NCI-H2227 (cell line): ENCODE results near the gene RGL3.
"Not testable (repeated sequence)": the region's sequence is repeated elsewhere in the genome, so short reads cannot be mapped to it uniquely, and the experiment has no call there.

Experiments used
- DNase-seq: peaks from one replicate; lab custom pipeline; 2025; ENCODE audit not compliant: unreplicated experiment; lab: John Stamatoyannopoulos, UW

The RGL3 gene

DNA sequence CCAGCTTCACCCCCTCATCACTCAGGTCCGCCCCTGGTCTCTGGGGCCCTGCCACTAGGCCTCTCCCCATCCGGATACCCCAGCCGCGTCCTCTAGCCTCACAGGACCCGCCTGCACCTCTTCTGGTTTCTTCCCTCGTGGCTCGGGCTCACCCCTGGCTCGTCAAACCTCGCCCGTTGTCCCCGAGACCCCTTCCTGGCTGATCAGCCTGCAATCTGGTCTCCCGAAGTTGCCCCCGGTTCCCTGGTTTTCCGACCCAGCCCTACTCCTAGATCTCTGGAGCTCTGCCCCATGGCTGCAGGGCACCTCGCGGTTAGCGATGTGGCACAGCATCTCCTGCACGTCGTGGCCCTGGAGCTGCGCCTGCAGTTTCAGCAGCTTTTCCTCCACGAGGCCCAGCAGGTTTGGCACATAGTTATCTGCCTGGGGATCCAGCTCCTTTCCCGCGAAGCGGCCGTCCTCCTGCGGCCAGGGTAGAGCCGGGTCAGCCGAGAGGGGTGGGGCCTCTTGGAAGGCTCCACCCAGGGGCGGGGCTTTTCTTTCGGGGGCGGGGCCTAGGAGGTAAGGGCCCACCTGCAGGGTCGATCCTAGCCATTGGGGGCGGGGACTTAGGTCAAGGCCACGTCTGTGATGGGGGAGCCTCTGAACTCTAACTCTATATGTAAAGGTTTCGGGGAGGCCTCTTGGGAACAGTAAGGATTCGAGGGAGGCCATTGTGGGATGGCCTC is 2.4 kb upstream of the RGL3 start:
- DNase-seq = no peak

DNA sequence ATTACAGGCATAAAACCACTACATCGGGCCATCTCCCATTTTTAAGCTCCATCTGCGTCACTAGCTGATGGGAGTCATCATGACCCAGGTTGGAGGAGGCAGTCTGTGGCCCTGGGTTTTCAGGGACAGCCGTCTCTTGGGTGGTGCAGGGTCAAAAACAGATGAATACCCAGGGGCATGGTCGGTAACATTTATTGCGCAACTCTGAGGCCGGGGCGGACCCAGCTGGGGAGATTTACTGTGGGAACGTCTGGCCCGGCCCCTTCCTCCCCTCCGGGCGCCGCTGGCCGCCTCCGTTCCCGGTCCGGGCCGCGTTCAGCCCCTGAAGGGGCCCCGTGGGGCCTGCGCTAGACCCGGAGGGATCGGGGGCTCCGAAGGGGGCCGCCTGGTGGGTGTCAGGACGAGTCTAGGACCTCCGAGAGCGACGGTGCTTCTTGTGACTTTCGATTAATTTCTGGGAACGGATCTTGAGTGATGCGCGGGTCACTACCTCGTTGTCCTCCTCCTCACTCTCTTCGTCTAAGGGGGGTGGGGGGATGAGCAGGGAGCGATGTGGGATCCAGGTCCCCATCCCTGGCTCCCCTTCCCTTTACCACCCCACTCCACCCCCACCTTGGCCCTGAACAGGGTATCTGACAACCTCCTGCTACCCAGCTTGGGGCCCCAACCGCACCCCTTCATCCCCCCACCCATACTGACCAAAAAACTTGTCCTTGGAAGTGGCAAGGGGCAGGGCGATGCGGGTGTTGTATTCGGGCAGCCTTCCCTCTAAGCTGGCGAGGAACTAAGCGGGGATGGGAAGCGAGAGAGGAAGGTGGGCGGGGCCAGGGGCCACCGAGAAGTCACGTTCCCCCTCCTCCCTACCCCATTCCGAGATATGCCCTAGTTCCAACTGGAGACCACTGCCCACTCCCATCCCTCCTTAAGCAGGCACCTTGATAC is 1.6 kb upstream of the RGL3 start:
- DNase-seq = peak; percentile 24

DNA sequence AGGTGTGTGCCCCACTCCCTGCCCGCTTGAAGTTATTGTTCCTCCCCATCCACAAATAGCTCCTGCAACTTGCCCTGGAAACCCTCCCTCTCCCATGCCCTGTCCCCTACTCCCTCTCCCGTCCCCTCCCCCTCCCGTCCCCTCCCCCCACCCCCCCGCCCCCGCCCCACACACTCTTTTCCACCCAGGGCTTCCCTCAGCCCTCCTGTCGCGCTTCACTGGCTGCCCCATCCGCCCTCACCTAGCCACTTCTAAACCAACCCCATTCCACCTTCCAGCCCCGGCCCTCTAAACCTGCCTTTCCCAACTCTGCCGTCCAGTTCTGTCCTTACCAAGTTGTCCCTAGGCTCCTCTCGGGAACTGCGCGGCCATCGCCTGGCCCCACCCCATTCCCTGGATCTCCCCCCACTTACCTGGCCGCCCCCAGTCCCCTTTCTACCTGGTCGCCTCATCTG is 993 bp downstream of the RGL3 start:
- no peak for DNase-seq

DNA sequence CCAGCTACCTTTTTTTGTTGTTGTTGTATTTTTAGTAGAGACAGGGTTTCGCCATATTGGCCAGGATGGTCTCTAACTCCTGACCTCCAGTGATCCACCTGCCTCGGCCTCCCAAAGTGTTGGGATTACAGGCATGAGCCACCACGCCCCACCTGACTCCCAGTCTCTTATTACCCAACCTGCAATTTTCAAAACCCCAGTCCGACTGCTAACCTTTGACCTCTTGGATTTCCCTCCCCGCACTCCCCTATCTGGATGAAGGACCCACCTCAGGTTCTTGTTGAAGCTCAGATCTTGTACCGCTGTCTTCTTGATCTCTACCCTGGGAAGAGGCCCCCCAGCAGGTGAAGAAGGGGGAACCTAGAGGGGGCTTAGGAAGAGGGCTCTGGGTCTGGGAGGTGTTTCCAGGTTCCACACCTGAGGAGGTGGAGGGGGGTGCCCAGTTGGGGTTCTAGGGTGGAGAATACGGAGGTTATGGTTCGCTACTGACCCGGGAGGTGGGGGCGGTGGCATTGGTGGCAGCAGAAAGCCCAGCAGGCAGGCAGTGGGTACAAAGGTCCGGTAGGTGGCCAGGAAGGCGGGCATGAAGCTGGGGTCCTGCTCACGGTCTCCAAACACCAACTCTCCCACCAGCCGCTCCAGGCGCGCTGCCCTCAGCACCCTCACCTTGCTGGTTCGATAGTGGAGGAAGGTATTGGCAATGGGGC is 2.6 kb downstream of the RGL3 start:
- DNase-seq = no peak

DNA sequence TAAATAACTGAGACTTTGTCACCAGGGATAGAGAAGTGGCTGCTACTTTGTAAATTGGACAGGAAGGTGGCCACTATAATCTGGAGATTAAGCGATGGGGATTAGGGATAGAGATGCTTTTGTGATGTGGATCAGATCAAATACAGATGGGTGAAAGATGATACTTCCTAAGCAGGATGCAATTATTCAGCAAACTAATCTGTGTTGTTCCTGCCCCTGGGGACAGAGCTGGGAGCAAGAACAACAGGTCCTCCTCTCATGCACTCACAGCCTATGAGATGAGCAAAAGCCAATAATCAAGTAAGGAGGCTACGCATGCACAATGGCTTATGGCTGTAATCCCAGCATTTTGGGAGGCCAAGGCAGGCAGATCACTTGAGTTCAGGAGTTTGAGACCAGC is 4.6 kb downstream of the RGL3 start:
- DNase-seq = no peak

DNA sequence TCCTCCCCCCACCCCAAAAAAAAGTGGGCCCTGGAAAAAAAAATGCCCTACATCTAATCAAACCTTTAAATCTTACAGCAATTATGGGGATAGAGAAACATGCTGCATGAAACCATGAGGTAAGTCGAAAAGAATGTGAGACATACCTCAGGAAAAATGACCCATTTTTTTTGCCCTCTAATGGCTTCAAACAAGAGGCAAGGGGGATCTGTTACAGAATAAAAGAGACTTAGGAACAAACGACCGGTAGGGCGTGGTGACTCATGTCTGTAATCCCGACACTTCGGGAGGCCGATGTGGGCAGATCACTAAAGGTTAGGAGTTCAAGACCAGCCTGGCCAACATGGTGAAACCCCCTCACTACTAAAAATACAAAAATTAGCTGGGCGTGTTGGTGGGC is 8.4 kb downstream of the RGL3 start:
- no peak for DNase-seq

DNA sequence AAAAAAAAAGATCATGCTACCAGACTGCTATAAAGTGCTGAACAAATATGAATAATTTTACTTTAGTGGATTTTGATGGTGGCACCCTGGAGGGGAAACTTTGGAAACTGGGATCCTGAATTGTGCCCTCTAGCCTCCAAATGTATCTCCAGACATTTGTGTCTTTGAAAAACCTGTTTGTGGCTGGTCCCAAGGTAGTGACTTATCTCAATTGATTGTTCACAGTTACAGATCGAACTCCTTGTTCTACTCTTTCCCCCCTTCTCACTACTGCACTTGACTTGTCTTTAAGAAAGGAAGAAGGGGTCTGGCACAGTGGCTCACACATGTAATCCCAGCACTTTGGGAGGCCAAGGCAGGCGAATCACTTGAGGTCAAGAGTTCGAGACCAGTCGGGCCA is 10.5 kb downstream of the RGL3 start:
- no peak for DNase-seq

DNA sequence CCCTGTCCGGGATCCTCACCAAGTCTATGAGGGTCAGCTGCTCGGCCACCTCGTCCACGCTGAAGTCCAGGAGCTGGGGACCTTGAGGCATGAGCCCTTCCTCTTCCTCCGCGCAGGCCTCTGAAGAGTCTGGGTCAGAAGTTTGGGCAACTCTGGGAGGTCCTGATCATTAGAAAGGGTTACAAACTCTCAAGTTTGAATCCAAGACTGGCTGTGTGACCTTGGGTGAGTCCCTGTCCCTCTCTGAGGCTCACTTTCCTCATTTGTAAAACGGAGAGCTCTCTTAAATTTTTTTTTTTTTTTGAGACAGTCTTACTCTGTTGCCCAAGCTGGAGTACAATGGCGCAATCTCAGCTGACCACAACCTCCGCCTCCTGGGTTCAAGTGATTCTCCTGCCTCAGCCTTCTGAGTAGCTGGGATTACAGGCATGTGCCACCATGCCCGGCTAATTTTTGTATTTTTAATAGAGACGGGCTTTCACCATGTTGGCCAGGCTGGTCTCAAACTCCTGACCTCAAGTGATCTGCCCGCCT is 12.3 kb downstream of the RGL3 start:
- not testable (repeated sequence) for DNase-seq

DNA sequence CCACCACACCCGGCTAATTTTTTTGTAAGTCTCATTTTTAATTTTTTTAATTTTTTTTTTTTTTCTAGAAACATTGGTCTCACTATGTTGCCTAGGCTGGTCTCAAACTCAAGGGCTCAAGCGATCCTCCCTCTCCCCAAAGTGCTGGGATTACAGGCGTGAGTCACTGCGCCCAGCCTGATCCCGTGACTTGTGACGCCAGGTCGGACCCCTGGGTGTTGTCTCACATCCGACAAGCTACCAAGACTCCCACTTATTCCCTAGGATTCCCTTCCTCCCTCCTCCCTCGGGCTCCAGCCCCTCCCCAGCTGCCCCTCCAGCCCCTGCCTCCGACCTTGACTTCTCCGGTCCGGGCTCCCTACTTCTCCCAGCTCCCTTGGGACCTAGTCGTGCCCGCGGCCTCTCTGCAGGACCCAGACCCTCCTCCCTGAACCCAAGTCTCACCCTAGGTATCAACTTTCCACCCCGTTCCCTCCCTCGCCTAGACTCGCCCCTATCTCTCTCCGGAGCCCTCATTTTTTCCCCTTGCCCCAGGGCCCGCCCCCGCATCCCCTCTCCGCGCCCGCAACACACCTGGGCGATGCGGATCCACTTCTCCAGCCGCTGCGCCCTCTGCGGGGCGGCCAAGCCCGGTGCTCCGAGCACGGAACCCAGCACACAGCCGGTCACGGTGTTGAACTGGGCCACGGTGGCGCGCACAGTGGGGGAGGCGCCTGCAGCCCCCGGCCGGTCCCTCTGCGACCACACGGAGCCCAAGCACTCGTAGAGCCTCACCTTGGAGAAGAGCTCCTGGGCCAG is 13.1 kb downstream of the RGL3 start:
- no peak for DNase-seq

DNA sequence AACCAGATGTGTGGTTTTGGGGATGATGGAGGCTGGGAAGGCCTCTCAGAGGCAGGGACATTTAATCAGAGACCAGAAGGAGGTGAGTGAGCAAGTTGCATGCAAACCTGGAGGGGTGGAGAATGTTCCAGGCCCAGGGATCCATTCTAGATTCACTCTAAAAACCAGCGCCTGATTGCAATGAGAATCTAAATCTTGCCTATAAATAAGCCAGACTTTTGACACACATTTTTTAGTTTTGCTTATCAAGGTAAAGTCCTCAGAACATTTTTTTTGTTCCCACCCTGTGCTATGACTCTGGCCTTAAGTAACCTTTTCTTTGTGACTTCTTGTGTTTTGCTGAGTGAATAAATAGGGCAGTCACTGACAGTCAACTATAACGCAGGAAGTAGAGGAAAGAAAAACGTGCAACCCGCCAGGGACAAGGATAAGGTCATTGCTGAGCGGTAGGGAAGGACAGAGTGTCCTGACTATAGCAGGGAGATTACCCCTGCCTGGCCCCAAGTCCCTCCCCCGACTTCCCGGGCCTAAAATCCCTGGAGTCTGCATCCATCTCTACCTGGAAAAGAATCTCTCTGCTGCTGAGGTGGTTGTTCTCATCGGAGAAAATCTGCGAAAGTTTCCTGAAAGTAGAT is 14.4 kb downstream of the RGL3 start:
- no peak for DNase-seq

DNA sequence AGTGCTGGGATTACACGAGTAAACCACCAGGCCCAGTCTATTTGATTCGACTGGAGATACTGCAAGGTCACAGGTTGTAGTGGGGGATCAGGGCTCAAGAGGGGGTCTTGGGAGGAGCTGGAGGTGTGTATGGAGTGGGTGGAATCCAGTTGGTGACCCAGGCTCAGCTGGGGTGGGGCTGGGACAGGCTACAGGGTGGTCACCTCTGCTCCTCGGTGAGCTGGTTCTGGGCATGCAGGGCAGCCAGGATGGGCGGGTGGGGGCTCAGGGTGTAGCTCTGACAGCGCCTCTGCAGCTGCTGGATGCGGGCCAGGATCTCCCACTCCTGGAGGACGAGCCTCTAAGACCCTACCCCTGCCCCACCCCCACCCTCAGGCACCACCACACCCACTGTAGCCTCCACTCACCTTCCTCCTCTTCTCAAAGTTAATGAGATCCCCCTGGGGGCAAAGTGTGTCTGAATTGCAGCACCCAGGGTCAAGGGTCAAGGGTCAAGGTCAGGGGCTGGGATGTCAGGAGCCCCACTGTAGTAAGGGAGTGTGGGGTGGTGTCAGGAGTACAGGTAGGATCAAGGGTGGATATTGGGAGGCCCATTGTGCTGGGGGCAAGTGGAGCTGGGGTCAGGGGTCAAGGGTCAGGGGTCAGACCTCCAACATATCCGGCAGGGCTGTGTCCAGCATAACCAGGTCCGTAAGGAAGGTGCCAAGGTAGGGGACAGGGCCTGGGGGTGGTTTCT is 17.1 kb downstream of the RGL3 start:
- DNase-seq = no peak

DNA sequence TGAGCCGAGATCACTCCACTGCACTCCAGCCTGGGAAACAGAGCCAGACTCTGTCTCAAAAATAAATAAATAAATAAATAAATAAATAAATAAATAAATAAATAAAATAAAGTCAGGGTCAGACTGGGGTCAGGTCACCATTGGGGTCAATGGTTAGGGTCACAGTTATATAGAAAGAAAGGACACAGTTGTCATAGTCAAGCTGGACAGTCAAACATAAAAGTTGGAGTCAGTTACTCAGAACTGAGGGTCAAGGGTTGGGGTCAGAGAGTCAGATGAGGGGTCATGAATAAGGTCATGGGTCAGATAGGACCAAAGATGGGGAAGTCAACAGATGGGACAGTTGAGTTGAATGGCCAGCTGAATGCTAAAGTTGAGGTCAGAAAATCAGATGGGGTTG is 18.3 kb downstream of the RGL3 start:
- no peak for DNase-seq

DNA sequence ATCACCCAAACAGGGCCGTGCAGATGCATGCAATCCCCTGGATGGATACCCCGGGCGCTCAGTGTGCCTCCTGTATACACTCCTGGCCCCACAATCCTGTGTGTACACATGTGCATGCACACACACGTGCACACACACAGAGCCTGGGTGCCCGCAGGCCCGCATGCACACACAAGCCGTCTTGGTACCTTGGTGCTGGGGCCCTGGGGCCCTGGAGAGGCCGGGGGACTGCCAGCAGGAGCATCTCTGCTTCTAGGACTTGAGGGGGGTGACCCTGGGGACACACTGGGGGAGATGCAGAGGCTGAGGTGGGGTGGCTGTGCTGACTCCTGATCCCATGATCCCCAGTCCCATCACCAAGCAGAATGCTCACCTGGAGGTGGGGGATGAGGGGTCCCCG is 19.4 kb downstream of the RGL3 start:
- DNase-seq = no peak

DNA sequence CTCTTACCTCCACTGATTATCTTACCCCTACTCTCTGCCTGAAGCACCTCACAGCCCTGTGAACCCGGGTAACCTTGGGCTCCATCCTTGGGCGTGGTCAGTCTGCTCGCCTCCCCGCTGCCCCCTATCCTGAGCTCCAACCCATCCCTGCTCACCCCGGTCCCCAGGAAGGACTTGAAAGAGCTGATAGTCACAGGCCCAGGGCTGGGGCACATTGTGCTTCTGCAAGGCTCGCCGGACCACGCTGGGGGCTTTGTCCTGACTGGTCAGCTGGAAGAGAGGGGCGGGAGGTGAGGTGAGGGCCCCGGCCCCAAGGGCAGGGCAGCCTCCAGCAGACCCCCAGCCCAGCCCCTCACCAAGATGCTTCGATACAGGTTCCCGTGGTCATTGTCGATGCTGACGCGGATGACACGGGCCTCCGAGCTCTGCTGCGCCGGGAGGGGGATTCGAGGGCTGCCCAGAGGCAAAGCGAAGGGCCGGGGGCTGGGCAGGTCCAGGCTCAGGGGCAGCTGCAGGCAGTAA is 22.0 kb downstream of the RGL3 start:
- DNase-seq = no peak

DNA sequence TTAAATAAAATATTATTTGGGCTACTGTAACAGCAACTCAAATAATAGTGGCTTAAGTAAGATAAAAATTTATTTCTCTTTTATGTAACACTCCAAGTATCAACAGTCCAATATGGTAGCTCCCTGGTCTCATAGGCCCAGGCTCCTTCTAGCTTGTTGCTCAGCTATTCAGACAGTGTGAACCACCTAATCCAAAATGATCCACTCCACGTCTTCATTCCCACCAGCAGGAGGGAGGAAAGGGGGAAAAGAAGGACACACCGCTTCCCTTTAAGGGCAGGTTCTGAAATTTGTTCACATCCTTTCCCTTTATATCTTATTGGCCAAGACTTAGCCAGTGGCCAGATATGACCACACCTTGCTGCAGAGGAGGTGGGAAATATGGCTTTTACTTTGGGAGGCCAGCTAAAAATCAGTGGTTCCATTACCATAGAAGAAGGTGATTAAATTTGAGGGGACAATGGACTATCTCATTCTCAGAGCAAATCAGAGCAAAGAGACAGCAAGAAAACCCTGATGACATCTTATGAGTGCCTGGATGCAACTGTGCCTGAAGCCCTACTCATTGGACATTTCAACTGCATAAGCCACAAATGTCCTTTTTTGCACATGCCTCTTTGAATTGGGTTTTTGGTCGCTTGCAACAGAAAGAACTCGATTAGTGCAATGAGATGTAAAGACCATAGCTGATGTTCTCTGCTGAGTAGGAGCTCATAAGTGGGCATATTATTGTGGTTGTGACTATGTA is 28.0 kb downstream of the RGL3 start:
- DNase-seq = no peak

DNA sequence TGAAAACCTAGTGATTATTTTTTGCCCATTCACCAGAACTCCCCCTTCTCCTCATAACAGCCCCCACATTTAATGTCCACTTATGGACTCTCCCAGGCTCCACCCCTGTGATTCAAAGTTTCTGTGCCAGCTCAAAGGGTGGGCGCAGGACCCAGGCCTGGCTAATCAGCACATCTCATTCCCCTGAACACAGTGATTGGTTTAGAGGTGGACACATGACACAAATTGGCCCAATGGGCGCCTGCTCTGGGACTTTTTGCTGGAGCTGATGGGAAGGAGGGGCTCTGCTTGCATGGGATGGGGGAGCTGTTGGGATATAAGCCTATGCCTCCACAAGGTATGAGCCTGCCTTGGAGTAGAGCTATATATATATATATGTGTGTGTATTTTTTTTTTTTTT is 28.8 kb downstream of the RGL3 start:
- no peak for DNase-seq

DNA sequence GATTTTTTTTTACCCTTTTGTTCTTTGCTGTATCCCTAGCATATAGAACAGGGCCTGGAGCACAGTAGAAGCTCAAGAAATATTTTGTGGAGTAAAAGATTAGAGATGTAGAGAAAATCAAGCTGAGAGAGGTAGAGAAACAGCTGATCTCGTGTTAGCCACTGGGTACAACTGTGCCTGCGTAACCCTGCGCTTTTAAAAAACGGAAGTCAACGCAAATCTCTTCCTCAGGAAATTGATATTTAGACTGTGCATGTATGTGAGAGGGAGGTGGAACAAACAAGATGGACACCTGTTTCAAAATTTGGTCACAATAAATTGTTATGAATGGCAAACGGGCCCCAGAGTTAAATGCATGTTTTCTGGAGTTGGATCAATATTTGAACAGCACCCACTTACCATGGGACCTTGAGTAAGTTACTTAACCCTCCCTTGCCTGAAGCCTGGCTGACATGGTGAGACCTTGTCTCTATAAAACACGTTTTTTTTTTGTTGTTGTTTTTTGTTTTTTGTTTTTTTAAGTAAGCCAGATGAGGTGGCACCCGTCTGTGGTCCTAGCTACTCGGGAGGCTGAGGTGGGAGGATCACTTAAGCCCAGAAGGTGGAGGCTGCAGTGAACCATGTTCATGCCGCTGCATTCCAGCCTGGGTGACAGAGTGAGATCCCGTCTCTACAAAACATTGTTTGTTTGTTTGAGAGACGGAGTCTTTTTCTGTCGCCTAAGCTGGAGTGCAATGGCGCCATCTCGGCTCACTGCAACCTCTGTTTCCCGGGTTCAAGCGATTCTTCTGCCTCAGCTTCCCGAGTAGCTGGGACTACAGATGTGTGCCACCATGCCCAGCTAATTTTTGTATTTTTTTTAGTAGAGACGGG is 31.7 kb downstream of the RGL3 start:
- DNase-seq = no peak

DNA sequence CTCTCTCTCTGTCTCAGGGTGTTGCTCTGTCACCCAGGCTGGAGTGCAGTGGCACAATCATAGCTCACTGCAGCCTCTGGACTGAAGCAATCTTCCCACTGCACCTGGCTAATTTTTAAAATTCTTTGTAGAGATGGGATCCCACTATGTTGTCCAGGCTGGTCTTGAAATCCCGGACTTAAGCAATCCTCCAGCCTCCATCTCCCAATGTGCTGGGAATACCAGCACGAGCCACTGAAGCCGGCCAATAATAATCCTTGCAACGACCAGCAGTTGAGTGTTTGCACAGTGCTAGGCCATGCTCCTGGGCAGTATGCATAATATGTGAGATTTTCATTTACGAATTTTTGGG is 34.4 kb downstream of the RGL3 start:
- no peak for DNase-seq
